ENCODE results near the gene ZBTB43. TPM values are rescaled to one million over a fixed set of nuclear protein-coding genes. Genes with fewer than 3 reads are reported as not detected.

ZBTB43 gene
- total and polyA plus RNA-seq, 2 experiments from 2014 or later, result 9.7 to 11.8 TPM

DNA sequence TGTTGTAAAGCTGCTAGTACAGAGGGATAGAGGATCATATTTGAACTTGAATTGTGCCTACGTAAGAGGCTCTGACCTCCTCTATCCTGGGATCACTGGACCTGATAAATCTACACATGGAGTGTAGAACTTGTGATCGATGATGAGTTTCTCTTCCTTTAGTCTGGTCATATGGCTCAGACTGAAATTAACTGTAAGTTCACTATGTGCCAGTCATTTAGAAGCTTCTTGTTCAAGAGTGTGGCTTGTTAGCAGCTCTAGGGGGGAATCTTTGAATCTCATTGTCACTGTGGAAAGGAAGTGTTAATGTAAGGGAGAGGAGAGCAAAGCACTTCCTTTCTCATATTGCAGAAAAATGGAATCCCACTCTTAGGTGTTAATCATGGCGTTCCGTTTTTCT lies 67.7 kb downstream of the ZBTB43 start:
- Histone ChIP-seq H3K36me3 (ENCODE audit: insufficient read depth) (no peaks in the 10 kb centered on the region), H2AFZ (no peak overlapping the region), H3K79me2 (replicated peaks; ENCODE audit: insufficient read depth) (peaks cover 98% of the 10 kb centered on the region), H3K27me3 (ENCODE audit: insufficient read depth) (no peaks in the 10 kb centered on the region), H3K9me2 (ENCODE audit: insufficient read depth) (no peaks in the 10 kb centered on the region), H3K4me1 (ENCODE audit: insufficient read depth) (peaks cover 22% of the 10 kb centered on the region), H3K4me3 (no peak overlapping the region), H4K20me1 (replicated peaks; ENCODE audit: insufficient read depth) (peaks cover 14% of the 10 kb centered on the region), H3F3A (replicated peaks; ENCODE audit: low read depth) (no peaks in the 10 kb centered on the region), H3K27ac (ENCODE audit: low read depth) (peak overlapping the region; percentile 68), H3K4me2 (no peak overlapping the region)
- Mint-ChIP-seq H3K36me3 (ENCODE audit: low read depth) (peaks cover 3% of the 10 kb centered on the region; the same call in 2 of the 3 replicates), H3K4me1 (peaks cover 34% of the 10 kb centered on the region), H3K4me3 (no peak overlapping the region), H3K9me3 (peaks cover 2% of the 10 kb centered on the region; the same call in 2 of the 3 replicates), H3K27ac (peak overlapping the region; percentile 33; the same call in 1 of the 2 replicates), H3K27me3 (ENCODE audit: insufficient read depth, low read depth, poor library complexity) (peaks cover 2% of the 10 kb centered on the region)
- TF ChIP-seq NANOG (IDR thresholded peaks at IDR 0.05; ENCODE audit: borderline replicate concordance), result no peak
- TF ChIP-seq STAT1 (IDR thresholded peaks at IDR 0.05; ENCODE audit: unreplicated experiment), result no peak
- TF ChIP-seq ZNF331 (CRISPR knock-in tag; IDR thresholded peaks at IDR 0.05; ENCODE audit: low read depth), result no peak
- TF ChIP-seq POLR2AphosphoS5 (IDR thresholded peaks at IDR 0.05; ENCODE audit: low read depth), result no peak
- no peak for TF ChIP-seq EZH2phosphoT487 (IDR thresholded peaks at IDR 0.05; ENCODE audit: unreplicated experiment)
- TF ChIP-seq EZH2 (IDR thresholded peaks at IDR 0.05; ENCODE audit: low read depth, unreplicated experiment), result no peak
- no peak for TF ChIP-seq JUNB (IDR thresholded peaks at IDR 0.05; ENCODE audit: unreplicated experiment)
- TF ChIP-seq CREB1 (CRISPR knock-in tag; IDR thresholded peaks at IDR 0.05; ENCODE audit: low read depth), result no peak
- TF ChIP-seq, protein P1, sequence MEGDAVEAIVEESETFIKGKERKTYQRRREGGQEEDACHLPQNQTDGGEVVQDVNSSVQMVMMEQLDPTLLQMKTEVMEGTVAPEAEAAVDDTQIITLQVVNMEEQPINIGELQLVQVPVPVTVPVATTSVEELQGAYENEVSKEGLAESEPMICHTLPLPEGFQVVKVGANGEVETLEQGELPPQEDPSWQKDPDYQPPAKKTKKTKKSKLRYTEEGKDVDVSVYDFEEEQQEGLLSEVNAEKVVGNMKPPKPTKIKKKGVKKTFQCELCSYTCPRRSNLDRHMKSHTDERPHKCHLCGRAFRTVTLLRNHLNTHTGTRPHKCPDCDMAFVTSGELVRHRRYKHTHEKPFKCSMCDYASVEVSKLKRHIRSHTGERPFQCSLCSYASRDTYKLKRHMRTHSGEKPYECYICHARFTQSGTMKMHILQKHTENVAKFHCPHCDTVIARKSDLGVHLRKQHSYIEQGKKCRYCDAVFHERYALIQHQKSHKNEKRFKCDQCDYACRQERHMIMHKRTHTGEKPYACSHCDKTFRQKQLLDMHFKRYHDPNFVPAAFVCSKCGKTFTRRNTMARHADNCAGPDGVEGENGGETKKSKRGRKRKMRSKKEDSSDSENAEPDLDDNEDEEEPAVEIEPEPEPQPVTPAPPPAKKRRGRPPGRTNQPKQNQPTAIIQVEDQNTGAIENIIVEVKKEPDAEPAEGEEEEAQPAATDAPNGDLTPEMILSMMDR (conservative IDR thresholded peaks at IDR 0.05; ENCODE audit: low read depth in 2 of 2), result no peak
- DNase-seq (ENCODE audit: low spot score), result no peak
- no peak for ATAC-seq

DNA sequence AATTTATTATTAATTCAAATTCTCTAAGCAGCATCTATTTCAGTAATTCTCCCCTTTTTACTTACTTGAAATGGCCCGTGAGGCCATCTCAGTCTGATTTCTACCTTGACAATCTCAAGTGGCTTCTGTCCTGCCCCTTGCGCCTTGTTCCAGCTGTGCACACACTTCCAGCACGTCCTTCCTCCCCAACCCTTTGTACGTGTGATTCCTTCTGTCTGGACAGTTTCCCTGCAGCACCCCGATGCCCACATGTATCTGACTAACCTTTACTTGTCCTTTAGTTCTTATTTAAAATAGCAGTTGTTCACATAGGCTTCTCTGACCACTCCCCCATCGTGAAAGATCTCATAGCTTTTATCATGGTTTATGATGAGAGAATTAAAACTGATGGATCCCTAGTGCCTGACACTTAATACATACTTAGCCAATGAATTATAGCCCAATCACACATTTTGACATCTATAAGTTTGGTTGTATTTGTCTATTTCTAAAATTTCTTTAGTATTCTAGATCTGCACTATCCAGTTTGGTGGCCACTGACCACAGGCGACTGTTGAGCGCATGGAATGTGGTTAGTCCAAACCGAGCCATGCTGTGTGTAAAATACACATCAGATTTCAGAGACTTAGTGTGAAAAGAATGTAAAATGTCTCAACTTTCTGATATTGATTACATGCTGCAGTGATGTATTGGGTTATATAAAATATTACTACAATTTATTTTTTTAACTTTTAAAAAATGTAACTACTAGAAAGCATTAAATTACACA lies 69.9 kb downstream of the ZBTB43 start:
- H3K4me1 Mint-ChIP-seq, result peaks cover 15% of the 10 kb centered on the region
- Histone ChIP-seq H3K79me2 (replicated peaks; ENCODE audit: insufficient read depth) (peaks cover 86% of the 10 kb centered on the region), H3K4me1 (ENCODE audit: insufficient read depth) (0 out of 2 replicates have a peak, but pooled peaks cover 8% of the 10 kb centered on the region), H4K20me1 (replicated peaks; ENCODE audit: insufficient read depth) (peaks cover 14% of the 10 kb centered on the region), H3K27ac (ENCODE audit: low read depth) (no peak overlapping the region), H3K27me3 (ENCODE audit: insufficient read depth) (no peaks in the 10 kb centered on the region), H3F3A (replicated peaks; ENCODE audit: low read depth) (no peaks in the 10 kb centered on the region), H3K9me2 (ENCODE audit: insufficient read depth) (no peaks in the 10 kb centered on the region), H3K36me3 (ENCODE audit: insufficient read depth) (no peaks in the 10 kb centered on the region), H3K4me2 (no peak overlapping the region), H3K4me3 (no peak overlapping the region), H2AFZ (no peak overlapping the region)
- H3K27me3 Mint-ChIP-seq (ENCODE audit: insufficient read depth, low read depth, poor library complexity), result peaks cover 2% of the 10 kb centered on the region
- ATAC-seq, result no peak
- TF ChIP-seq NANOG (IDR thresholded peaks at IDR 0.05; ENCODE audit: borderline replicate concordance), result no peak
- TF ChIP-seq, protein P2, sequence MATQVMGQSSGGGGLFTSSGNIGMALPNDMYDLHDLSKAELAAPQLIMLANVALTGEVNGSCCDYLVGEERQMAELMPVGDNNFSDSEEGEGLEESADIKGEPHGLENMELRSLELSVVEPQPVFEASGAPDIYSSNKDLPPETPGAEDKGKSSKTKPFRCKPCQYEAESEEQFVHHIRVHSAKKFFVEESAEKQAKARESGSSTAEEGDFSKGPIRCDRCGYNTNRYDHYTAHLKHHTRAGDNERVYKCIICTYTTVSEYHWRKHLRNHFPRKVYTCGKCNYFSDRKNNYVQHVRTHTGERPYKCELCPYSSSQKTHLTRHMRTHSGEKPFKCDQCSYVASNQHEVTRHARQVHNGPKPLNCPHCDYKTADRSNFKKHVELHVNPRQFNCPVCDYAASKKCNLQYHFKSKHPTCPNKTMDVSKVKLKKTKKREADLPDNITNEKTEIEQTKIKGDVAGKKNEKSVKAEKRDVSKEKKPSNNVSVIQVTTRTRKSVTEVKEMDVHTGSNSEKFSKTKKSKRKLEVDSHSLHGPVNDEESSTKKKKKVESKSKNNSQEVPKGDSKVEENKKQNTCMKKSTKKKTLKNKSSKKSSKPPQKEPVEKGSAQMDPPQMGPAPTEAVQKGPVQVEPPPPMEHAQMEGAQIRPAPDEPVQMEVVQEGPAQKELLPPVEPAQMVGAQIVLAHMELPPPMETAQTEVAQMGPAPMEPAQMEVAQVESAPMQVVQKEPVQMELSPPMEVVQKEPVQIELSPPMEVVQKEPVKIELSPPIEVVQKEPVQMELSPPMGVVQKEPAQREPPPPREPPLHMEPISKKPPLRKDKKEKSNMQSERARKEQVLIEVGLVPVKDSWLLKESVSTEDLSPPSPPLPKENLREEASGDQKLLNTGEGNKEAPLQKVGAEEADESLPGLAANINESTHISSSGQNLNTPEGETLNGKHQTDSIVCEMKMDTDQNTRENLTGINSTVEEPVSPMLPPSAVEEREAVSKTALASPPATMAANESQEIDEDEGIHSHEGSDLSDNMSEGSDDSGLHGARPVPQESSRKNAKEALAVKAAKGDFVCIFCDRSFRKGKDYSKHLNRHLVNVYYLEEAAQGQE (IDR thresholded peaks at IDR 0.05; ENCODE audit: unreplicated experiment), result no peak
- TF ChIP-seq, protein P1 (conservative IDR thresholded peaks at IDR 0.05; ENCODE audit: low read depth in 2 of 2), result no peak
- TF ChIP-seq ZNF331 (CRISPR knock-in tag; IDR thresholded peaks at IDR 0.05; ENCODE audit: low read depth), result no peak
- TF ChIP-seq ZNF114 (CRISPR knock-in tag; IDR thresholded peaks at IDR 0.05), result no peak
- TF ChIP-seq CREB1 (CRISPR knock-in tag; IDR thresholded peaks at IDR 0.05; ENCODE audit: low read depth), result no peak
- TF ChIP-seq STAT1 (IDR thresholded peaks at IDR 0.05; ENCODE audit: unreplicated experiment), result no peak
- TF ChIP-seq, protein P3, sequence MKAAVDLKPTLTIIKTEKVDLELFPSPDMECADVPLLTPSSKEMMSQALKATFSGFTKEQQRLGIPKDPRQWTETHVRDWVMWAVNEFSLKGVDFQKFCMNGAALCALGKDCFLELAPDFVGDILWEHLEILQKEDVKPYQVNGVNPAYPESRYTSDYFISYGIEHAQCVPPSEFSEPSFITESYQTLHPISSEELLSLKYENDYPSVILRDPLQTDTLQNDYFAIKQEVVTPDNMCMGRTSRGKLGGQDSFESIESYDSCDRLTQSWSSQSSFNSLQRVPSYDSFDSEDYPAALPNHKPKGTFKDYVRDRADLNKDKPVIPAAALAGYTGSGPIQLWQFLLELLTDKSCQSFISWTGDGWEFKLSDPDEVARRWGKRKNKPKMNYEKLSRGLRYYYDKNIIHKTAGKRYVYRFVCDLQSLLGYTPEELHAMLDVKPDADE (IDR thresholded peaks at IDR 0.05), result no peak
- no peak for TF ChIP-seq JUNB (IDR thresholded peaks at IDR 0.05; ENCODE audit: unreplicated experiment)
- peaks cover 14% of the 10 kb centered on the region for H3K36me3 Mint-ChIP-seq (ENCODE audit: low read depth)
- DNase-seq (ENCODE audit: low spot score), result no peak
- no peak overlapping the region for H3K27ac Mint-ChIP-seq
- no peak overlapping the region for H3K4me3 Mint-ChIP-seq
- peaks cover 2% of the 10 kb centered on the region; the same call in 2 of the 3 replicates for H3K9me3 Mint-ChIP-seq

Data from GM23338 (cell line).